ENCODE results near the gene CPE.

DNA sequence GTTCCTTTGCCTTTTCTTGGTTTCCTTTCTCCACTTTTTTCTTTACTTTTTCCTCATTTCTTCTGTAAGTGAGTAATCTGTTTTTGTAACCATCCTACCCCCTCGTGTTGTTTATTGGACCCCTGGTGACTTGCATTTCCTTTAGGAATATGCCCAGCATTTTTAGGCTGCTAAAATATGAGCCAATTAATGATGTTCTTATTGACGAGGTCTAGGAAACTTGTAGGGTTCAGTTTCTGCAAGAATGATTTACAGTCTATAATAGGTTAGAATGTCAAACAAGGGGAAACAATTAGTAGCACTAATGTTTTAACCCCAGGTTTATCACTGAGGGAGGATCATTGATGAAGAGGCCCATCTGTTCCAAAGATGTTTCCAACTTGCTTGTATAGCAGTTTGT lies 79.0 kb downstream of the CPE start:
- TF ChIP-seq POLR2A (IDR thresholded peaks at IDR 0.05): no peak
- TF ChIP-seq, protein P1, sequence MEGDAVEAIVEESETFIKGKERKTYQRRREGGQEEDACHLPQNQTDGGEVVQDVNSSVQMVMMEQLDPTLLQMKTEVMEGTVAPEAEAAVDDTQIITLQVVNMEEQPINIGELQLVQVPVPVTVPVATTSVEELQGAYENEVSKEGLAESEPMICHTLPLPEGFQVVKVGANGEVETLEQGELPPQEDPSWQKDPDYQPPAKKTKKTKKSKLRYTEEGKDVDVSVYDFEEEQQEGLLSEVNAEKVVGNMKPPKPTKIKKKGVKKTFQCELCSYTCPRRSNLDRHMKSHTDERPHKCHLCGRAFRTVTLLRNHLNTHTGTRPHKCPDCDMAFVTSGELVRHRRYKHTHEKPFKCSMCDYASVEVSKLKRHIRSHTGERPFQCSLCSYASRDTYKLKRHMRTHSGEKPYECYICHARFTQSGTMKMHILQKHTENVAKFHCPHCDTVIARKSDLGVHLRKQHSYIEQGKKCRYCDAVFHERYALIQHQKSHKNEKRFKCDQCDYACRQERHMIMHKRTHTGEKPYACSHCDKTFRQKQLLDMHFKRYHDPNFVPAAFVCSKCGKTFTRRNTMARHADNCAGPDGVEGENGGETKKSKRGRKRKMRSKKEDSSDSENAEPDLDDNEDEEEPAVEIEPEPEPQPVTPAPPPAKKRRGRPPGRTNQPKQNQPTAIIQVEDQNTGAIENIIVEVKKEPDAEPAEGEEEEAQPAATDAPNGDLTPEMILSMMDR (IDR thresholded peaks at IDR 0.05): no peak
- no peak for TF ChIP-seq EP300 (IDR thresholded peaks at IDR 0.05)

All from suprapubic skin (tissue), 3 donors.